Smooth muscle cell (in vitro differentiated cells): ENCODE results near the gene PEMT. TPM values are rescaled to one million over a fixed set of nuclear protein-coding genes. Genes with fewer than 3 reads are reported as not detected.

Source experiments
- DNase-seq: peaks from one replicate; lab custom pipeline; 2025; ENCODE audit not compliant: unreplicated experiment; lab: John Stamatoyannopoulos, UW
- H2AFZ ChIP-seq: fragments of 200-600 bp; sonication (generic); 2 replicates; pipeline ENCODE4 v1.6.0; 2016; ENCODE audit warnings: antibody characterized with exemption, low read depth, mild to moderate bottlenecking
- H3F3A ChIP-seq: fragments of 200-600 bp; sonication (generic); 2 replicates; pipeline ENCODE4 v1.6.0; 2017; ENCODE audit warnings: antibody characterized with exemption, low read depth
- H3K27ac ChIP-seq: fragments of 200-600 bp; sonication (generic); 2 replicates; pipeline ENCODE4 v1.5.1; 2016; ENCODE audit warnings: low read depth, mild to moderate bottlenecking
- H3K27me3 ChIP-seq: fragments of 200-600 bp; sonication (generic); 2 replicates; pipeline ENCODE4 v1.6.1; 2016; ENCODE audit warnings: low read depth, mild to moderate bottlenecking
- H3K36me3 ChIP-seq: fragments of 200-600 bp; sonication (generic); 2 replicates; pipeline ENCODE4 v1.5.1; 2016; ENCODE audit warnings: low read depth
- H3K4me1 ChIP-seq: fragments of 200-600 bp; sonication (generic); 2 replicates; pipeline ENCODE4 v1.5.1; 2016; ENCODE audit warnings: low read depth
- H3K4me2 ChIP-seq: fragments of 200-600 bp; sonication (generic); 2 replicates; pipeline ENCODE4 v1.6.0; 2016; ENCODE audit warnings: mild to moderate bottlenecking
- H3K4me3 ChIP-seq: fragments of 200-600 bp; sonication (generic); 2 replicates; pipeline ENCODE4 v1.5.1; 2016; ENCODE audit warnings: mild to moderate bottlenecking
- H3K79me2 ChIP-seq: fragments of 200-600 bp; sonication (generic); 2 replicates; pipeline ENCODE4 v1.6.0; 2016; ENCODE audit warnings: low read depth, mild to moderate bottlenecking
- H3K9ac ChIP-seq: fragments of 200-600 bp; sonication (generic); 2 replicates; pipeline ENCODE4 v1.6.0; 2016; ENCODE audit warnings: low read depth
- H3K9me3 ChIP-seq: fragments of 200-600 bp; sonication (generic); replicated peaks from 2 replicates; pipeline ENCODE4 v1.5.1; 2016; ENCODE audit warnings: low read depth
- H4K20me1 ChIP-seq: fragments of 200-600 bp; sonication (generic); 2 replicates; pipeline ENCODE4 v1.6.0; 2016; ENCODE audit warnings: low read depth
- CTCF ChIP-seq: fragments of 200-600 bp; sonication (generic); IDR thresholded peaks from 2 replicates; pipeline ENCODE4 v1.5.1; 2017; ENCODE audit warnings: borderline replicate concordance, mild to moderate bottlenecking, antibody characterized with exemption; ENCODE audit not compliant: insufficient read depth, poor library complexity, severe bottlenecking
- WGBS: methylation state at CpG from one replicate; pipeline ENCODE4 v1.1.7; 2016; ENCODE audit warnings: low lambda C conversion rate; 5-methylcytosine and 5-hydroxymethylcytosine counted together
- polyA plus RNA-seq: library from polyadenylated mRNA; unstranded; fragments of >200 nt; fragmentation: Nextera tagmentation; extraction: Ambion mirVana; gene quantifications from 2 replicates; pipeline ENCODE4 v1.2.1, GENCODE V29; 2016
- total RNA-seq: library from RNA; depleted of rRNA; stranded (reverse); fragments of >200 nt; gene quantifications from 2 replicates; pipeline ENCODE4 v1.2.3, GENCODE V29; 2014

The PEMT gene
- total and polyA plus RNA-seq, 2 experiments from 2014 or later, result 43.8 to 69.9 TPM

GRCh38 chr17:17542906-17543635 lies 48.4 kb downstream of the PEMT start:
- H3K4me2 ChIP-seq, result no peak overlapping the region
- H4K20me1 ChIP-seq, result no peaks in the 10 kb centered on the region
- H3K4me1 ChIP-seq, result no peaks in the 10 kb centered on the region
- H3K9me3 ChIP-seq, result no peaks in the 10 kb centered on the region
- no peak overlapping the region for H2AFZ ChIP-seq
- H3K9ac ChIP-seq, result no peak overlapping the region
- no peak overlapping the region for H3K4me3 ChIP-seq
- no peak for TF ChIP-seq CTCF
- no peak for DNase-seq
- H3K27ac ChIP-seq, result no peak overlapping the region
- H3K79me2 ChIP-seq, result no peaks in the 10 kb centered on the region
- no peaks in the 10 kb centered on the region for H3F3A ChIP-seq
- WGBS, result 96% methylated on average over 22 of the region's 22 CpGs
- no peaks in the 10 kb centered on the region for H3K27me3 ChIP-seq
- H3K36me3 ChIP-seq, result no peaks in the 10 kb centered on the region

- H4K20me1 ChIP-seq, result no peaks in the 10 kb centered on the region
- no peak overlapping the region for H2AFZ ChIP-seq
- H3K9me3 ChIP-seq, result no peaks in the 10 kb centered on the region
- no peaks in the 10 kb centered on the region for H3F3A ChIP-seq
- H3K4me3 ChIP-seq, result no peak overlapping the region
- H3K79me2 ChIP-seq, result no peaks in the 10 kb centered on the region
- no peak overlapping the region for H3K27ac ChIP-seq
- DNase-seq, result no peak
- H3K4me2 ChIP-seq, result no peak overlapping the region
- H3K27me3 ChIP-seq, result no peaks in the 10 kb centered on the region
- H3K4me1 ChIP-seq, result no peaks in the 10 kb centered on the region
- no peak for TF ChIP-seq CTCF
- WGBS, result 96% methylated on average over 5 of the region's 5 CpGs
- no peak overlapping the region for H3K9ac ChIP-seq
- H3K36me3 ChIP-seq, result no peaks in the 10 kb centered on the region
Observed at GRCh38 chr17:17541640-17542001, 49.9 kb downstream of the PEMT start.

- Histone ChIP-seq H3K4me2 (no peak overlapping the region), H3K4me3 (no peak overlapping the region), H3K9ac (no peak overlapping the region), H2AFZ (no peak overlapping the region), H3K27me3 (no peaks in the 10 kb centered on the region), H4K20me1 (no peaks in the 10 kb centered on the region), H3K9me3 (no peaks in the 10 kb centered on the region), H3F3A (no peaks in the 10 kb centered on the region), H3K79me2 (no peaks in the 10 kb centered on the region), H3K27ac (no peak overlapping the region), H3K4me1 (no peaks in the 10 kb centered on the region), H3K36me3 (no peaks in the 10 kb centered on the region)
- no peak for TF ChIP-seq CTCF
- WGBS, result 91% methylated on average over 23 of the region's 23 CpGs
- DNase-seq, result no peak
Observed at GRCh38 chr17:17540935-17541639, 50.4 kb downstream of the PEMT start.
